Stomach (tissue), 9 donors: Measurements from ENCODE around the gene LYRM4. TPM values are rescaled to one million over a fixed set of nuclear protein-coding genes. Genes with fewer than 3 reads are reported as not detected.

ENCODE experiments used
- DNase-seq, 2 donors: peaks; one replicate each; pipeline versions ENCODE4 v3.0.0 to v3.0.0-alpha.2; 2013 to 2019
- H3K27ac ChIP-seq, 5 donors: fragments of 200-600 bp in 4 of 5; sonication (generic) in 4 of 5; one replicate each; pipeline ENCODE4 v1.5.1; 2013 to 2019; ENCODE audit warnings: mild to moderate bottlenecking in 1 of 5, moderate library complexity in 1 of 5
- H3K27me3 ChIP-seq, 3 donors: fragments of 200-600 bp; sonication (generic); one replicate each; pipeline ENCODE4 v1.5.1; 2017 to 2019; ENCODE audit warnings: mixed run types in 1 of 3
- H3K36me3 ChIP-seq, 4 donors: fragments of 200-600 bp; sonication (generic); 1 replicate in 3 of 4; 2 replicates in 1 of 4; pipeline ENCODE4 v1.5.1; 2016 to 2019
- H3K4me1 ChIP-seq, 4 donors: fragments of 200-600 bp; sonication (generic); one replicate each; pipeline ENCODE4 v1.5.1; 2016 to 2019
- H3K4me3 ChIP-seq, 4 donors: fragments of 200-600 bp; sonication (generic) in 3 of 4; one replicate each; pipeline ENCODE4 v1.5.1; 2016 to 2019; ENCODE audit warnings: mild to moderate bottlenecking in 1 of 4
- H3K9me3 ChIP-seq, 4 donors: fragments of 200-600 bp; sonication (generic); one replicate each; pipeline ENCODE4 v1.5.1; 2016 to 2019
- CTCF ChIP-seq, 7 experiments: fragments of 450-650 bp in 4 of 7; fragments of 200-600 bp in 3 of 7; sonication (generic) in 3 of 7; IDR thresholded peaks; one replicate each; pipeline ENCODE4 v1.5.1; 2016 to 2019; ENCODE audit warnings: antibody characterized with exemption in 7 of 7, control low read depth in 2 of 7, mild to moderate bottlenecking in 1 of 7
- EP300 ChIP-seq: sonication (generic); formaldehyde crosslinking; IDR thresholded peaks from one replicate; pipeline ENCODE4 v1.6.1; 2017; ENCODE audit warnings: antibody characterized with exemption
- POLR2A ChIP-seq, 4 donors: fragments of 450-650 bp; IDR thresholded peaks; one replicate each; pipeline ENCODE4 v1.6.1; 2016; ENCODE audit warnings: antibody characterized with exemption in 4 of 4, control low read depth in 2 of 4, mild to moderate bottlenecking in 1 of 4, moderate library complexity in 1 of 4
- POLR2AphosphoS5 ChIP-seq, 3 donors: sonication (generic); formaldehyde crosslinking; IDR thresholded peaks; one replicate each; pipeline ENCODE4 v1.6.1; 2016; ENCODE audit warnings: antibody characterized with exemption in 3 of 3
- WGBS, 5 donors: extraction: QIAGEN DNeasy Blood & Tissue Kit in 3 of 5; methylation state at CpG; one replicate each; pipeline versions ENCODE4 v1.1.5 to v1.1.7; 2013 to 2018; 5-methylcytosine and 5-hydroxymethylcytosine counted together
- intact Hi-C: fragments of 100-400 bp; cut with DNase I; formaldehyde crosslinking; loops from one replicate; pipeline ENCODE4 v1.15.1; 2023; ENCODE audit warnings: low total_unique reads
- polyA plus RNA-seq, 3 donors: library from polyadenylated mRNA; stranded (reverse); fragments of 200-250 nt; gene quantifications; one replicate each; pipeline ENCODE4 v1.2.3, GENCODE V29; 2013
- total RNA-seq, 5 donors: library from RNA; depleted of rRNA; stranded (reverse); fragments of >200 nt; gene quantifications; one replicate each; pipeline versions ENCODE4 v1.1.0 to v1.2.3, GENCODE V29; 2014 to 2016
- donor health status: healthy with polysubstance abuse.
- donor health status: Bipolar disorder and iron deficiency.
- donor health status: healthy.

Gene LYRM4
- total and polyA plus RNA-seq, 8 donors = 0.58 to 31.4 (median 18.5) TPM; not detected in 1

GRCh38 chr6:5093231-5094015 lies 167.3 kb downstream of the LYRM4 start:
- no peaks in the 10 kb centered on the region for H3K36me3 ChIP-seq
- H3K27me3 ChIP-seq = peaks cover 0 to 7% (median 0%) of the 10 kb centered on the region in 3 donors
- H3K4me1 ChIP-seq = no peaks in the 10 kb centered on the region
- no peak for TF ChIP-seq CTCF (IDR thresholded peaks at IDR 0.05)
- TF ChIP-seq POLR2AphosphoS5 (IDR thresholded peaks at IDR 0.05) = no peak
- TF ChIP-seq POLR2A (IDR thresholded peaks at IDR 0.05) = no peak
- no peak for TF ChIP-seq EP300
- no peak overlapping the region for H3K4me3 ChIP-seq
- WGBS, 5 donors = 82 to 89% (median 85%) methylated on average over 7 of the region's 7 CpGs
- intact Hi-C loops = no loop called here
- no peak for DNase-seq
- no peak overlapping the region for H3K27ac ChIP-seq
- no peaks in the 10 kb centered on the region for H3K9me3 ChIP-seq

GRCh38 chr6:5091210-5092069 lies 169.3 kb downstream of the LYRM4 start:
- DNase-seq = no peak
- Histone ChIP-seq H3K27ac (no peak overlapping the region), H3K27me3 (peaks cover 0 to 23% (median 6%) of the 10 kb centered on the region in 3 donors), H3K9me3 (no peaks in the 10 kb centered on the region), H3K36me3 (no peaks in the 10 kb centered on the region), H3K4me3 (no peak overlapping the region), H3K4me1 (peaks cover 2 to 5% (median 2%) of the 10 kb centered on the region in 4 donors)
- no peak for TF ChIP-seq CTCF (IDR thresholded peaks at IDR 0.05)
- no peak for TF ChIP-seq EP300
- TF ChIP-seq POLR2A (IDR thresholded peaks at IDR 0.05) = no peak
- no peak for TF ChIP-seq POLR2AphosphoS5 (IDR thresholded peaks at IDR 0.05)
- intact Hi-C loops = no loop called here
- 80 to 88% (median 88%) methylated on average over 10 of the region's 10 CpGs for WGBS, 5 donors

- intact Hi-C loops = no loop called here
- Histone ChIP-seq H3K27me3 (peaks cover 0 to 31% (median 15%) of the 10 kb centered on the region in 3 donors), H3K36me3 (no peaks in the 10 kb centered on the region), H3K9me3 (no peaks in the 10 kb centered on the region), H3K4me1 (peaks cover 9 to 14% (median 11%) of the 10 kb centered on the region in 4 donors), H3K4me3 (no peak overlapping the region), H3K27ac (no peak overlapping the region)
- TF ChIP-seq POLR2AphosphoS5 (IDR thresholded peaks at IDR 0.05) (no peak), CTCF (IDR thresholded peaks at IDR 0.05) (no peak), EP300 (no peak), POLR2A (IDR thresholded peaks at IDR 0.05) (no peak)
- WGBS, 5 donors = 75 to 84% (median 78%) methylated on average over 7 of the region's 7 CpGs
- no peak for DNase-seq
Observed at GRCh38 chr6:5090603-5091002, 170.1 kb downstream of the LYRM4 start.
